Neural crest cell (in vitro differentiated cells): Measurements from ENCODE around the gene TRAF2. TPM values are rescaled to one million over a fixed set of nuclear protein-coding genes. Genes with fewer than 3 reads are reported as not detected.

ENCODE experiments used
- DNase-seq: peaks from one replicate; pipeline ENCODE4 v3.0.0; 2021; ENCODE audit warnings: low read depth, mixed read lengths, low spot score
- H3K27ac Mint-ChIP-seq: one replicate; pipeline ENCODE4 v1.8.0; 2021; ENCODE audit warnings: mild to moderate bottlenecking, mixed read lengths; ENCODE audit not compliant: unreplicated experiment
- H3K27me3 Mint-ChIP-seq: 2 replicates; pipeline ENCODE4 v1.8.0; 2021; ENCODE audit warnings: low read depth, mild to moderate bottlenecking, mixed read lengths
- H3K36me3 Mint-ChIP-seq: 2 replicates; pipeline ENCODE4 v1.8.0; 2021; ENCODE audit warnings: low read depth, mild to moderate bottlenecking, mixed read lengths
- H3K4me1 Mint-ChIP-seq: 2 replicates; pipeline ENCODE4 v1.8.0; 2021; ENCODE audit warnings: mixed read lengths
- H3K4me3 Mint-ChIP-seq: one replicate; pipeline ENCODE4 v1.8.0; 2021; ENCODE audit warnings: mild to moderate bottlenecking, mixed read lengths
- H3K9me3 Mint-ChIP-seq: 2 replicates; pipeline ENCODE4 v1.8.0; 2021; ENCODE audit warnings: mixed read lengths
- CTCF ChIP-seq: fragments of 200-600 bp; sonication (generic); conservative IDR thresholded peaks from 2 replicates; pipeline ENCODE4 v1.5.0; 2021; ENCODE audit warnings: antibody characterized with exemption, mild to moderate bottlenecking
- total RNA-seq: library from RNA; stranded (reverse); gene quantifications from 2 replicates; pipeline ENCODE4 v1.2.1, GENCODE V29; 2021

Gene TRAF2
- total RNA-seq, 1 donor from 2014 or later, result 30.1 TPM

GRCh38 chr9:136920069-136920468 is 33.8 kb downstream of the TRAF2 start:
- H3K27me3 Mint-ChIP-seq, result no peaks in the 10 kb centered on the region
- no peak for DNase-seq
- peaks cover 8% of the 10 kb centered on the region for H3K36me3 Mint-ChIP-seq
- H3K4me1 Mint-ChIP-seq, result no peaks in the 10 kb centered on the region
- no peaks in the 10 kb centered on the region for H3K9me3 Mint-ChIP-seq
- TF ChIP-seq CTCF, result no peak
- peak overlapping the region; percentile 62 for H3K27ac Mint-ChIP-seq
- H3K4me3 Mint-ChIP-seq, result no peak overlapping the region

- Mint-ChIP-seq H3K9me3 (no peaks in the 10 kb centered on the region), H3K4me3 (no peak overlapping the region), H3K27me3 (no peaks in the 10 kb centered on the region), H3K4me1 (no peaks in the 10 kb centered on the region), H3K36me3 (peaks cover 8% of the 10 kb centered on the region), H3K27ac (no peak overlapping the region)
- no peak for DNase-seq
- TF ChIP-seq CTCF, result no peak
Measured at GRCh38 chr9:136920734-136921231, 34.5 kb downstream of the TRAF2 start.

- no peak overlapping the region for H3K27ac Mint-ChIP-seq
- no peak for TF ChIP-seq CTCF
Measured at GRCh38 chr9:136921307-136921706, 35.0 kb downstream of the TRAF2 start.

GRCh38 chr9:136921718-136922117 is 35.4 kb downstream of the TRAF2 start:
- no peaks in the 10 kb centered on the region for H3K9me3 Mint-ChIP-seq
- DNase-seq, result no peak
- H3K36me3 Mint-ChIP-seq, result peaks cover 8% of the 10 kb centered on the region
- H3K27ac Mint-ChIP-seq, result no peak overlapping the region
- H3K27me3 Mint-ChIP-seq, result no peaks in the 10 kb centered on the region
- H3K4me3 Mint-ChIP-seq, result no peak overlapping the region
- TF ChIP-seq CTCF, result no peak
- H3K4me1 Mint-ChIP-seq, result no peaks in the 10 kb centered on the region

More at GRCh38 chr9:136921307-136921706, 35.0 kb downstream of the TRAF2 start:
- no peak overlapping the region for H3K4me3 Mint-ChIP-seq
- H3K36me3 Mint-ChIP-seq, result peaks cover 8% of the 10 kb centered on the region
- no peak for DNase-seq
- H3K27me3 Mint-ChIP-seq, result no peaks in the 10 kb centered on the region
- H3K9me3 Mint-ChIP-seq, result no peaks in the 10 kb centered on the region
- H3K4me1 Mint-ChIP-seq, result no peaks in the 10 kb centered on the region

GRCh38 chr9:136922540-136922939 is 36.2 kb downstream of the TRAF2 start:
- Mint-ChIP-seq H3K27me3 (no peaks in the 10 kb centered on the region), H3K36me3 (peaks cover 5% of the 10 kb centered on the region), H3K4me3 (no peak overlapping the region), H3K4me1 (no peaks in the 10 kb centered on the region), H3K9me3 (no peaks in the 10 kb centered on the region), H3K27ac (no peak overlapping the region)
- DNase-seq, result no peak
- TF ChIP-seq CTCF, result no peak
